NOMO-1 treated with dmso at 0.1 percent for 144 hours (cell line): Measurements from ENCODE around the gene KIF13A.
"Not testable (repeated sequence)": the region's sequence is repeated elsewhere in the genome, so short reads cannot be mapped to it uniquely, and the experiment has no call there.

Experiments
- DNase-seq: peaks from one replicate; lab custom pipeline; 2025; ENCODE audit not compliant: unreplicated experiment; lab: John Stamatoyannopoulos, UW

KIF13A gene

DNA sequence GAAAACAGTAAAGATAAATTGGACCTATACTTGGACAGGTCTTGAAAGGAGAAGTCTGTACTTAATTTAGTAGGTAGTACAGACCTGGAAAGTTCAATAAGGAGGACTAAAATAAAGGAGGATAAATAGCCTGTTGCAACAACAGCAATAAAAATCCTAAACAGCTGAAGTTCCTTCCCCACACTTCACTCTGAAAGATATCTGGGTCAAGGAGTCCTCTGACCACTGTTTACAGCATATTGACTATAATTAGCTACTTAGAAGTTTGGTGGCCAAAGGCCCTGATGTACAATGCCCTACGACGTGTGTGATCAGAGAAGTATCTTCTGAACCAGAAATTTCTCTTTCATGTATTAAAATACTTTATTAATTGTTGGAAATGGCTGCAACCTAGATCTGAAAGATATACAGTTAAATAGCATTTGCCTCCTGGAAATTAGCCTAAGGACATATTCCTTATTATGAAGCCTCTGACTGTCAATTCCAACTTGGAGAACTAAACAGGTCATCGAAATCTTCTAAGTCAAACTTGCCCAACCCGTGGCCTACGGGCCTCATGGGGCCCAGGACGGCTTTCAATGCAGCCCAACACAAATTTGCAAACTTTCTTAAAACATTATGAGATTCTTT is 82.8 kb downstream of the KIF13A start:
- no peak for DNase-seq

DNA sequence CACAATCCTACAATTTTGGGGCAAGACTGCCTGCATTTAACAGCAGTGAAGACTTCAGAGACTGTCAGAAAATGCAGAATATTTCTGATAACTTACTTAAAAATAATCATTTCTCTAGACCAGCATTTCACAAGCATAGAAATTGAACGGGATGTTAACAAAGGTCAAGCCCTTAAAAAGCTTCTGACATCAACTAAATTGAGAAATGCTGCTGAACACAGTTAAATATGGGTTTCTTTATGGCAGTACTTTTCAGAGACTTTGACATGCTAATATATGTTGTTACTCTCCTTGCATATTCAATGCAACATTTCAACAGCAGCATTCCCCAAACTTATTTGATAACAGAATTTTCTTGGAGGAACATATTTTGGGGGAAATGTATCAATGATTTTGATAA is 84.5 kb downstream of the KIF13A start:
- DNase-seq = no peak

DNA sequence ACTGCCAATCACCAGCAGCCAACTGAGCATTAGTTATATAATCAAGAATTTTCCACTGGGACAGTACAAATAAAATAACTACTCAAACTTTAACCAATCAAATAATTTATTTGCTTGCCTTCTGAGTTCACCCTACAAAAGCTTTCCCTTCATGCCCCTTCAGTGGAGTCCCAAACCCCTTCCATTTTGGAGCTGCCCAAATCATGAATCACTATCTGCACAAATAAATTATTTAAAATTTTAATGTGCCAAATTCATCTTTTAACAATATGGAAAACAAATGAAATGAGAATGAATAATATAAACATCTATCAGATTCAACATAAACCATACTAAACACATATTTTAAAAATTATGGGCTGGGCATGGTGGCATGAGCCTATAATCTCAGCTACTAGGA is 85.9 kb downstream of the KIF13A start:
- no peak for DNase-seq

DNA sequence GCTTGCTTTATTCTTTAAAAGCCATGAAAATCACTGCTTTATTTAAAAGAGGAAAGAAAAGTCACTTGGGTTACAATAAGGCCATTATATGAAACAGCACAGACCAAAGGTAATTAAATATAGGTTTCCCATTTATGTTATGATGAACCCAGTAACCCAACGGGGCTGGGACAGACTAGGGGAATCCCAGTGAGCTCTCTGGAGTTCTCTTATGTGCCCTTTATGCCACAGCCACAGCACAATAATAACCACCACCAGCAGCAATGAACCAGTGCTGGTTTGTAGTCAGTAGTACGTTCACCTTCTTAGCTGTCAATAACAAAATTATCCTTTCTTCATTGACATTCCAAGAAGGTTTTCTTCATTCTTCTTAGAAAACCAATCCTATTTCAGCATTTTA is 87.4 kb downstream of the KIF13A start:
- DNase-seq = no peak

DNA sequence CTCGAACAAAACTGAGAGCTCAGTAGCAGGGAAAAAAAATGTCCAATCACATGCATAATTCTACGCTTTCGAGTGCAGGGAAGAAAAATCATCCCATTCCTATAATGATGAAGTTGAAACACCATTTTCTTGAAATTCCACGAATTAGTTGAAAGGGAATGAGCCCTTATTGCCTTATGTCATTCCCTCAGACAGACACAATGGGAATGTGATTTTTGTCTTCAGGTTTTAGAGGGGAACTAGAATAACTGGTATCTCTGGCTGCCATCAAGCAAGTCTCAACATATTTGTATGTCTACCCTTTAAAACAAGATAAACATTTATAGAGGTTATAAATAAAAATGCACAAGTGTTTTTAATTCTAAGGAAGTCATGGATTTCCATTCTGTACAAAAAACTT is 87.9 kb downstream of the KIF13A start:
- DNase-seq = no peak

DNA sequence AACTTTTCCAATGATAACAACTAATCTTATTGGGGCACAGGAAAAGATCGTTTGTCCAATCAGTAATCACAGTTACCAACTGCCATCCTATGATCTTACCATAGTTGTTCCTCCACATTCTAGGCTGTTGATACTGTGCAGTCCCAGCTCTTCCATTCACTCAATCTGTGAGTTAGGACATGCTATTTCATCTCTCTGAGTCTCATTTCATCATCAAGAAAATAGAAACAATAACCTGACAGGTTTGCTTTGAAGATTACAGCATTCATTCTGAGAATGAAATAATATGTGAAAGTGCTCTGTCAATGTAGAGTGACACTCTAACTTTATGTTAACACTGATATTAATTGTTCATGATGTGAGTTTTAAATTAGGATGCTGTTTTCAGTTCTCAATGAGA is 89.8 kb downstream of the KIF13A start:
- DNase-seq = no peak

DNA sequence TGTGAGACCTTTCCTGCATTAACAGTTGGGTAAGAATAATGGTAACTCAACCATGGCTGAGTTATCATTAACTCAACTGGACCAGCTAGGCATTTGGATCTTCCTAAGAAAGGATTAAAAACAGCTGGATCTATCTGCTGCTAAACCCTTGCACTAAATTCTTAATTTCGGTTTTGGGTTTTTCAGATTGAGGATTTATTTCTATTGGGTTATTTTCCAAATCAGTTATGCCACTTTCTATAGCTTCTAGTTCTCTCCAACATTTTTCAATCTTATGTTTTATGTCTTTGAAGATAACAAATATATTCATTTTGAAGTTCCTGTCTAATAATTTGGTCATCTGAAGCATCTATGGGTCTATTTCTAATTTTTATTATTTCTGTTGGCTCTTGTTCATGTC is 92.5 kb downstream of the KIF13A start:
- DNase-seq = no peak

DNA sequence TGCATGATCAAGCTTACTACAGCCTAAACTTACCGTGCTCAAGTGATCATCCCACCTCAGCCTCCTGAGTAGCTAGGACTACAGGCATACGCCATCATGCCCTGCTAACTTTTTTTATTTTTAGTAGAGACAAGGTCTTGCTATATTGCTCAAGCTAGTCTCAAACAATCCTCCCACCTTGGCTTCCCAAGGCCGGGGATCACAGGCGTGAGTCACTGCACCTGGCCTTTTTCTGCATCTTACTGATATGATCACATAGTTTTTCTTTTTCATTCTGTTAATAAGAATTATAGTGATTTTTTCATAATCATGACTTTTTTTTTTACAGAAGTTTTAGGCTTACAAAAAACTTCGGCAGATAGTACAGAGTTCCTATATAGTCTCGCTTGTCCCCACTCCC is 93.2 kb downstream of the KIF13A start:
- no peak for DNase-seq

DNA sequence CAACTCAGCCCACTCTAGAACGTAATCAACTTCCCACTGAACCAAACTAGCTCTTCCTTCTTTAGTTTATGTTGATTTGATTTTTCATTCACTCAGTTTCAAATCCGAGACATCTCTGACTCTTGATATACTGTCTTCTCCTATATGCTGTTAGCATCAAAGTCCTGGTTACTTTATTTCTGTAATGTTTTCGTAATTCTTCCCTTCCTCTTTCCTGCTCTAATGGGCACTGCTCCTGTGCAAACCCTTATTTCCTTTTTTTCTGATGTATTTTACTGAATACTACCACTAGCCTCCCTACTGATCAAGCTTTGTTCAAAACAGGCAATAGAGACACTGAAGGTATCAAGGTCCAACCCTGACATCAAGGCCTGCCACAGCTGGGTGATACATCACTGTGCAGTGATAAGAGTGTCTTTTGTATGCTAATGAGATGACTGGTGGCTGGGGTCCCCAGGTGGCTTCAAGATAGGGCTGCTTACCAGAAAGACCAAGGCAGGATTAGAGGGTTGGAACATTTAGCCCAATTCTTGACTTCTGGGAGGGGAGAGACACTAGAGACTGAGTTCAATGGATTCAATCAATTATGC is 95.2 kb downstream of the KIF13A start:
- no peak for DNase-seq

DNA sequence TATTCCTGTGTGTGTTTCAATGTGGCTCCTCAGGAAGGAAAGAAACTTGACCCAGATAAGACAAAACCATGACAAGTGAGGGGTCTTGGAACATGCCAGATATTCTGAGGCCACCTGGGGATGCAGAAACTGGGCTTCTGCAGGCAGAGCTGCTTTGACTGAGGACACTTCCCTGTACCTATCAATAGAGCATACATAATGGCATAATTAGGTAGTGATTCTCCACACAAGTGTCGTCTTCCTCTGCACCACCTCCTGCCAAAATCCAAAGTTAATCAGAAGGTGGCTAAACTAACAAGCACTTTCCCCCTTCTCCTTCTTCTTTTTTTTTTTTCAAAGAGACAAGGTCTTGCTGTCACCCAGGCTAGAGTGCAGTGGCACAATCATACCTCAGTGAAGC is 97.1 kb downstream of the KIF13A start:
- no peak for DNase-seq

DNA sequence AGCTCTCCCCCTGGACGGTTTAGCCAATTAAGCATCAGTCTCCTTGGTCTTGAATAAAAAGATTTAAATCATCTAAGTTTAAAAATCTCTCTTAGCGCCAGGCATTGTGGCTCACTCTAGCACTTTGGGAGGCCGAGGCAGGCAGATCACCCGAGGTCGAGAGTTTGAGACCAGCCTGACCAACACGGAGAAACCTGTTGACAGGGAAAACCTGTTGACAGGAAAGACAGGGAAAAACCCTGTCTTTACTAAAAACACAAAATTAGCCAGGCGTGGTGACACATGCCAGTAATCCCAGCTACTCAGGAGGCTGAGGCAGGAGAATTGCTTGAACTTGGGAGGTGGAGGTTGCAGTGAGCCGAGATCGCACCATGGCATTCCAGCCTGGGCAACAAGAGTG is 97.7 kb downstream of the KIF13A start:
- DNase-seq = not testable (repeated sequence)

DNA sequence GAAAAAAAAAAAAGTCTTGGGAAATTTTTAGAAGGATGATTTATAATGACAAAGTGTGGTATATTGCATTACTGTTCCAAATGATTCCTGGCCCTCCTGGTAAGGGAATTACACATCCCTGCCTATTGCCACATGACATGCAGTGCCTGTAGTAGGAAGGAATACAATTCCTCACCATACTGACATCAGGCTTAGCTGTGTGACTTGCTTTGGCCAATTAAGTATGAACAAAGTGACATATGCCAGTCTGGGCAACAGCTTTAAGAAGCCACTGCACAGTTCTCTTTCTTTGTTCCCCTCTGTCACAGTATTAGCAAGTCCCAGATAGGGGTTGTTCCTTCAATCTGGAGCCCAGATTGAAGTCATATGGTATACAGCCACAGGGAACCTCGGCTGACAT is 100.5 kb downstream of the KIF13A start:
- DNase-seq = no peak

DNA sequence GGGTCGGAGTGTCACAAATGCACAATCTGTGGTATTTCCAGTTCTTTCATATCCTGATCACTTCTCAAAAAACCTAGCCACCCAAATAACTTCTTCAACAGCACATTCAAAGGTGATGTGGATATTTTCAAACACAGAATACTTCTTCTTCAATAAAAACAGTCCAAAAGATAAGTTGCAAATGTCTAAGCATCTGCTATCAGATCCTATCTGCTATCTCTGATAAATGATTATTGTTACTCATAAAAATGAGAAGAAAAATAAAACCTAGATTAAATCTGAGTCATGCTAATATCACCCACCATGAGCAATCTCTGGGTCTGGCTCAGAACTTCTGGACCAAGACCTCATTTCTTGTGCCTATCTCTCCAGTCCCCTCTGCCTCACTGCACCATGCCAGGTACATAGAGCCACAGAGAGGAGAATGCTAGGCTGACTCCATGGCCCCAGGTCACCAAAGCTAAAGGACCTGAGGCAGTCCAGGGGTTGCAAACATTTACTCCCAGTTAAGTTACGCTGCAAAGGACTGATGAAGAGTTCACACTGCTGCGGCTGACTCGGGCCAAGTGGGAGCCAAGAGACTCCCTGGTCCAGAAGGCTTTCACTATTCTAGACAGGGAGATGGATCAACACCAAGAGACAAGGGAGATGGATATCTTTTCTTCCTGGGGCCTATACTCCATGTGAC is 101.4 kb downstream of the KIF13A start:
- DNase-seq = no peak

DNA sequence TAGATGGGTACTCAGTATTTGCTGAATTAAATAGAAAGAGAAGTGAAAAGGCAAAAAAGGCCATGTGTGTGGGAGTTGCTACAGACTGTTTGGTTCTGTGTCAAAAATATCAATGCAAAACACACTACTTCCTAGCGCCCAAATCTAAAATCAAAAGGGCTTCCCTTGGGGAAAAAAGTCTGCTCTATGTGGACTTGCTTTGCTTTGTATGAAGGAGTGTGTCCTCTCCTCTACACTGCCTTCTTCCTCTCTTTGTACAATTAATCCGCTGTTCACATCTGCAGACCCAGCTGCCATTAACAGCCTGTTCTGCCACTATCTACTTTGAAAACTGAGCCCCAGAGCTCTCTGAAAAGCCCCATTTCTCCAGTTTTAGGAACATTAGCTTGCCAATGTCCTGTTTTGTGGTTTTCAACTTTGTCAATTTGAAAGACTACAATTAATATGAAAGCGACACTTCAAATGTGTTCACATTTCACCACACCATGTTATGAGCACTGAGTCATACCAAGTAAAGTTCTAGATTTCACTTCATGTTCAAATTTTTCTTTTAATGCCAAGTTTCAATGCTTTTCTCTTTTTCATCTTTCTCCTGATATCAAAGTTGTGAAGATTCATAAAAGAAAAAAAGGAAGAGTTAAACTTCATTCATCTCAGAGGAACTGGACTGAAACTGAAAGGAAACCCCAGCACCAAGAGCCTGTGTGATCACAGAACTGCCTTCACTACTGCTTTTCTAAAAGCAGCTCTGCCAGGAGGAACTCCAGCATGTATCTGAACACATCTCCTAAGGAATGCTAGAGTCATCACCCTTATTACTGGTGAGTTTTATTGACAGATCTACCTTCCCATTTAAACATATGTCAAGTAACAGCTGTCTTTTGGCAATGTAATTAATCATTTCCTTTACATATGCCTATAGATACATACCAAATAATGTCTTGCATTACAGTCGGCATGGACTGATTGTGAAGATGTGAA is 102.6 kb downstream of the KIF13A start:
- peak; percentile 50 for DNase-seq

DNA sequence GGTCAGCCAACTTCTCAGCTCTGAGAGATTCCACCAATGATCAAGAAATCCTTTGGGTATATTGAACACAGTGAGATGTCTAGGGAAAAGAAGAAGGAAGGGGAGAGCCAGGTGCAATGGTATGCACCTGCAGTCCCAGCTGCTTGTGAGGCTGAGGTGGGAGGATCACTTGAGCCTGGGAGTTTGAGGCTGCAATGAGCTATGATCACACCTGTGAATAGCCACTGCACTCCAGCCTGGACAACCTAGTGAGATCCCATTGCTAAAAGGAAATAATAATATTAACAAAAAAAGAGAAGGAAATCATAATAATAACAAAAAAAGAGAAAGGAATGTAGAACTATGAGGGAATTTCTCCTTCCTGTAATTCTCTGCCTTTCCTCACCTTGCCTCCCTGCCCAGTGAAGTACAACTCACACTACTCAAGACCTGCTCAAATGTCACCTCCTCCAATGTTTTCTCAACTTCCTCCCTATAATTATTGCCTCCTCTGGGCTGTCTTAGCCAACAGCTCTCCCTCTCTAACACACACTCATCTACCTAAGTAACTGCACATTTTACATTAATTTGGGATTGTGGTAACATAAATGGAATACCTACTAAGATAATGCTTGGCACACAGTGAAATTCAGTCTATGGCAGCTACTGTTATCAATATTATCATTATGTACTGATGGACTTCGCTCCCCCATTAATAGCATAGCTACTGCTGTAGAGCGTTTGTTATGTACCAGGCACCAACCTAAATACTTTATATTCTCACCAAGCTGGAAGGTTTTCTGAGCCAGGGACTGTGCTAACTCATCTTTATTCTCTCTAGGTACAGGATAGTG is 103.6 kb downstream of the KIF13A start:
- DNase-seq = no peak

DNA sequence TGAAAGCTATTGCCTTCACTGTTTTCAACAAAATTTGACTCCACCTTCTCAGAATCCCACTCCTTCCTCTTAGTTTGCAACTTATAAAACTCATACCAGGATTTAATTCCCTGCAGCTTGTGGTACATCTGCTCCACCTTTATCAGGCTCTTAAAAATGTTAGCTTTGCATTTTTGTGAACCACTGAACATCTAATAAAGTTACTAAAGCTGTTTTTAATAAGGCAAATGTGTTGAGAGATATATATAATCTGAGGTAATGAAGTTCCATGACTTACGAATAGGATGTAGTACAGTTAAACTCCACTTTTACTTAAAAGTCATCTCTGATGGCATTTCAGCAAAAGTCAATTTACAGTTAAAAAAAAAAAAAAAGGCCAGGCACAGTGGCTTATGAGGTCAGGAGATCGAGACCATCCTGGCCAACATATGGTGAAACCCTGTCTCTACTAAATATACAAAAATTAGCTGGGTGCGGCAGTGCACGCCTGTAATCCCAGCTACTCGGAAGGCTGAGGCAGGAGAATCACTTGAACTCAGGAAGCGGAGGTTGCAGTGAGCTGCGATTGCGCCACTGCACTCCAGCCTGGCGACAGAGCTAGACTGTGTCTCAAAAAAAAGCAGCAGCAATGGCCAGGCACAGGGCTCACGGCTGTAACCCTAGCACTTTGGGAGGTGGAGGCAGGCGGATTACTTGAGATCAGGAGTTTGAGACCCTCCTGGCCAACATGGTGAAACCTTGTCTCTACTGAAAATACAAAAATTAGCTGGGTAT is 106.2 kb downstream of the KIF13A start:
- peak; percentile 15 for DNase-seq

DNA sequence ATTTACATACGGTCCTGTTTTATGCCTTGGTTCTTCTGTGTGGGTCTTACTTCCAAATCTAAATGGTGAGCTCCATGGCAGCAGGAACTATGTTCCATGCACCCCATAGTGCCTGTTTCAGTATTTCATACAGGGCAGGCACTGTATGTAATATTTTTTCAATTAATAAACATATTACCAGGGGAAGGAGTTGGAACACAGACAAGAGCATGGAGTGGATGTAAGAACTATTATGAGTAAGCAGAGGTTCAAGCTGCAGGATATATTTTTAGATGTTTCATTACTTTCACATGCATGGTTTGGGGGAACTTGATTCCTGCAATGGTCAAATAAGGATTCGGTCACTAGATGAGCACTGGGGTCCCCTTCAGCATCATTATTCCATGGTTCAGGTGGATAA is 108.3 kb downstream of the KIF13A start:
- no peak for DNase-seq

DNA sequence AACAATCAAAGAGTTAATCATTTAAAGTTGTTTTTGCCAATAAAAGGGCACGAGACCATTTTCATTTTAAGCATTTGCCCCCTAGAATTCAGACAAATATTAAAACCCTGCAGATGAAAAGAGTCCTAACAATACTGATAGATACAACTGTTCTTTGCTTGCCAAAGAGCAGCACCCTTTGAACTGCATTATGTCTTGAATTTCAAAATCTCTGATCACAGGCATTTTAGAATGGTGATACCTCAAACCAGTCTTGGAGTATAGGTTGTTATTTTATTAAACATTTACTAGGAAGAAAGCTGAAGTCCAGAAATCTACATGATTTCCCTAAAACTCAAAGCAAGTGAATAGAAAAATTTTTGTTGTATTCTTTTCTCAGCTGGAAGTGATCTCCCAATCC is 108.7 kb downstream of the KIF13A start:
- no peak for DNase-seq

DNA sequence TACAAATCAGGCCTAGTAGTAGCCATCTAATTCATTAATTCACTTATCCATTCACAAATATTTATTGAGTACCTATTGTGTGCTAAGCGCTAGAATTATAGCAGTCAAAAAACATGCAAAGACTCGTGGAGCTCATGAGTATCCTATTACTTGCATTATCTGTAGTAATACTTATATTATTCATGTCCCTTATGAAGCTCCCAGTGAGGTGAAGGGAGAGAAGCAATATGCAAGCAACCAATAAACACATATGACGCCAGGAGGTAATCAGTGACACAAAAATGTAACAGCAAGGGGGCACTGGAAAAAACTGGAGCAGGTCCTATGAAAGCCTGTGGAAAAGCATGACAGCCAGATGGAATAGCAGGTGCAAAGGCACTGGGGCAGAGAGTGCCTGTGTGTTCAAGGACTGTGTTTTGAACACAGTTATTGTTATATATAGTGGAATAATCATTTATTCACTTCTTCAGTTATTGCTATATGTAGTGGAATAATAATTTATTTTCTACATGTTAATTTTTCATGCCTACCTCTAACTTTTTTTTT is 109.5 kb downstream of the KIF13A start:
- DNase-seq = no peak
